Progenitor cell of endocrine pancreas (in vitro differentiated cells): ENCODE results near the gene KCNK7. TPM values are rescaled to one million over a fixed set of nuclear protein-coding genes. Genes with fewer than 3 reads are reported as not detected.

Experiments used
- DNase-seq: peaks from one replicate; pipeline ENCODE4 v3.0.0; 2021; ENCODE audit warnings: low spot score; ENCODE audit not compliant: unreplicated experiment
- H3K27ac Mint-ChIP-seq: 2 replicates; pipeline ENCODE4 v1.8.0; 2021; ENCODE audit warnings: mild to moderate bottlenecking, moderate library complexity, mixed read lengths
- H3K27me3 Mint-ChIP-seq: 2 replicates; pipeline ENCODE4 v1.8.0; 2021; ENCODE audit warnings: mixed read lengths
- H3K36me3 Mint-ChIP-seq: 2 replicates; pipeline ENCODE4 v1.8.0; 2022; ENCODE audit warnings: mixed read lengths; ENCODE audit not compliant: insufficient read depth
- H3K4me1 Mint-ChIP-seq: 2 replicates; pipeline ENCODE4 v1.8.0; 2021; ENCODE audit warnings: low read depth, mixed read lengths
- H3K4me3 Mint-ChIP-seq: 2 replicates; pipeline ENCODE4 v1.8.0; 2021; ENCODE audit warnings: low read depth, mild to moderate bottlenecking, moderate library complexity, mixed read lengths
- H3K9me3 Mint-ChIP-seq: 2 replicates; pipeline ENCODE4 v1.8.0; 2021; ENCODE audit warnings: low read depth, mixed read lengths
- total RNA-seq: library from RNA; stranded (reverse); gene quantifications from 2 replicates; pipeline ENCODE4 v1.2.1, GENCODE V29; 2021
- TF ChIP-seq, protein P1 (sequence below): fragments of 200-600 bp; sonication (generic); IDR thresholded peaks from one replicate; pipeline ENCODE4 v1.5.0; 2021; ENCODE audit warnings: antibody characterized with exemption, mild to moderate bottlenecking; ENCODE audit not compliant: unreplicated experiment

Gene KCNK7
- total RNA-seq, 1 donor from 2014 or later: 1.7 TPM

DNA sequence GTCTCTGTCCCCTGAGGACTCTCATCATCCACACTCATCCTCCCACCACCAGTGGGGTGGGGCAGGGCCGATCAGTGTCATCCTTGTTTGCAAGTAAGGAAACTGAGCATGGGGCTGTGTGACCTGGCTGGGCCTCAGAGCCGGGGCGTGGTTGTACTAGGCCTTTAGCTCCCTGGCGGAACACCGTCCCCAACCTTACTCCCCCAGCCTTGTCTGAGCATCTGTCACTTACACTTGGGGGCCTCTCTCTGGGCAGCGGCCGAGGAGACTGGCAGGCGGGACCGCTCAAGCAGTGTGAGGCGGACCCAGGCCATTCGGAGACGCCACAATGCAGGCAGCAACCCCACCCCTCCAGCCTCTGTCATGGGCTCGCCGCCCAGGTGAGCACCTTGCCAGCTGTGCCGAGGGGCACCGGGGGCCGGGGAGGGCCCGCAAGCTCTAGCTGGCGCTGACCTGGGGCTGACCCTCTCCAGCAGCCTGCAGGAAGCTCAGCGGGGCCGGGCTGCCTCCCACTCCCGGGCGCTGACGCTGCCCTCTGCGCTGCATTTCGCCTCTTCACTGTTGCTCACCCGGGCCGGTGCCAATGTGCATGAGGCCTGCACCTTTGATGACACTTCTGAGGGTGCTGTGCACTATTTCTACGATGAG is 23.8 kb upstream of the KCNK7 start:
- TF ChIP-seq, protein P1, sequence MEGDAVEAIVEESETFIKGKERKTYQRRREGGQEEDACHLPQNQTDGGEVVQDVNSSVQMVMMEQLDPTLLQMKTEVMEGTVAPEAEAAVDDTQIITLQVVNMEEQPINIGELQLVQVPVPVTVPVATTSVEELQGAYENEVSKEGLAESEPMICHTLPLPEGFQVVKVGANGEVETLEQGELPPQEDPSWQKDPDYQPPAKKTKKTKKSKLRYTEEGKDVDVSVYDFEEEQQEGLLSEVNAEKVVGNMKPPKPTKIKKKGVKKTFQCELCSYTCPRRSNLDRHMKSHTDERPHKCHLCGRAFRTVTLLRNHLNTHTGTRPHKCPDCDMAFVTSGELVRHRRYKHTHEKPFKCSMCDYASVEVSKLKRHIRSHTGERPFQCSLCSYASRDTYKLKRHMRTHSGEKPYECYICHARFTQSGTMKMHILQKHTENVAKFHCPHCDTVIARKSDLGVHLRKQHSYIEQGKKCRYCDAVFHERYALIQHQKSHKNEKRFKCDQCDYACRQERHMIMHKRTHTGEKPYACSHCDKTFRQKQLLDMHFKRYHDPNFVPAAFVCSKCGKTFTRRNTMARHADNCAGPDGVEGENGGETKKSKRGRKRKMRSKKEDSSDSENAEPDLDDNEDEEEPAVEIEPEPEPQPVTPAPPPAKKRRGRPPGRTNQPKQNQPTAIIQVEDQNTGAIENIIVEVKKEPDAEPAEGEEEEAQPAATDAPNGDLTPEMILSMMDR: no peak
- Mint-ChIP-seq H3K9me3 (no peaks in the 10 kb centered on the region), H3K36me3 (peaks cover 6% of the 10 kb centered on the region), H3K27ac (no peak overlapping the region), H3K27me3 (no peaks in the 10 kb centered on the region), H3K4me1 (peaks cover 8% of the 10 kb centered on the region), H3K4me3 (no peak overlapping the region)
- no peak for DNase-seq

DNA sequence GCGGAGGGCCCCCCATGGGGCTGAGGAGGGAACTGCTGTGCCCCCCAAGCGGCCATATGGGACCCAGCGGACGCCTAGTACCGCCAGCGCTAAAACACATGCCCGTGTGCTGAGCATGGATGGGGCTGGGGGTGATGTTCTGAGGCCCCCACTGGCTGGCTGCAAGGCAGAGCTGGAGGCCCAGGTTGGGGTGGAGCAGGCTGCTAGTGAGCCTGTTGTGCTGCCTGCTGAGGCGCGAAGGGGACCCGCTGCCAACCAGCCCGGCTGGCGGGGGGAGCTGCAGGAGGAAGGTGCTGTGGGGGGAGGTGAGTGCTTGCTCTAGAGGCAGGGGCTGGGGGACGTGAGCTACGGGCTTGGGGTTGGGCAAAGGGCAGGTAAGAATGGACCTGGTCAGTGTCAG is 23.2 kb upstream of the KCNK7 start:
- H3K27ac Mint-ChIP-seq: no peak overlapping the region
- H3K4me3 Mint-ChIP-seq: no peak overlapping the region
- no peak for DNase-seq
- TF ChIP-seq, protein P1: no peak
- H3K36me3 Mint-ChIP-seq: peaks cover 6% of the 10 kb centered on the region
- no peaks in the 10 kb centered on the region for H3K9me3 Mint-ChIP-seq
- H3K4me1 Mint-ChIP-seq: peaks cover 8% of the 10 kb centered on the region
- H3K27me3 Mint-ChIP-seq: no peaks in the 10 kb centered on the region

DNA sequence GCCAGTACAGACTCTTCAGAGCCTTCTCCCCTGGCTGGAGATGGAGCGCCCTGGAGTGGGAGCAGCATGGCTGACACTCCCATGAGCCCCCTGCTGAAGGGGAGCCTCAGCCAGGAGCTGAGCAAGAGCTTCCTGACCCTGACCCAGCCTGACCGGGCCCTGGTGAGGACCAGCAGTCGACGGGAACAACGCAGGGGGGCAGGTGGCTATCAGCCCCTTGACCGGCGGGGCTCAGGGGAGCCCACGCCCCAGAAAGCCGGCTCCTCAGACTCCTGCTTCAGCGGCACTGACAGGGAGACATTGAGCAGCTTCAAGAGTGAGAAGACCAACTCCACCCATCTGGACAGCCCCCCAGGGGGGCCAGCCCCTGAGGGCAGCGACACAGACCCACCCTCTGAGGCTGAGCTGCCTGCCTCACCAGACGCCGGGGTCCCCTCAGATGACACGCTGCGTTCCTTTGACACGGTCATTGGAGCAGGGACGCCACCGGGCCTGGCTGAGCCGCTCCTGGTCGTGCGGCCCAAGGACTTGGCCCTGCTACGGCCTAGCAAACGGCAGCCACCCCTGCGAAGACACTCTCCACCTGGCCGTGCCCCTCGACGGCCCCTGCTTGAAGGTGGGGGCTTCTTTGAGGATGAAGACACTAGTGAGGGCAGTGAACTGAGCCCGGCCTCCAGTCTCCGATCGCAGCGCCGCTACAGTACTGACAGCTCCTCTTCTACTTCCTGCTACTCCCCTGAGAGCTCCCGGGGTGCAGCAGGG is 22.6 kb upstream of the KCNK7 start:
- no peak for DNase-seq
- Mint-ChIP-seq H3K4me3 (no peak overlapping the region), H3K27ac (no peak overlapping the region), H3K36me3 (peaks cover 6% of the 10 kb centered on the region), H3K9me3 (no peaks in the 10 kb centered on the region), H3K4me1 (peaks cover 10% of the 10 kb centered on the region), H3K27me3 (no peaks in the 10 kb centered on the region)
- TF ChIP-seq, protein P1: no peak

DNA sequence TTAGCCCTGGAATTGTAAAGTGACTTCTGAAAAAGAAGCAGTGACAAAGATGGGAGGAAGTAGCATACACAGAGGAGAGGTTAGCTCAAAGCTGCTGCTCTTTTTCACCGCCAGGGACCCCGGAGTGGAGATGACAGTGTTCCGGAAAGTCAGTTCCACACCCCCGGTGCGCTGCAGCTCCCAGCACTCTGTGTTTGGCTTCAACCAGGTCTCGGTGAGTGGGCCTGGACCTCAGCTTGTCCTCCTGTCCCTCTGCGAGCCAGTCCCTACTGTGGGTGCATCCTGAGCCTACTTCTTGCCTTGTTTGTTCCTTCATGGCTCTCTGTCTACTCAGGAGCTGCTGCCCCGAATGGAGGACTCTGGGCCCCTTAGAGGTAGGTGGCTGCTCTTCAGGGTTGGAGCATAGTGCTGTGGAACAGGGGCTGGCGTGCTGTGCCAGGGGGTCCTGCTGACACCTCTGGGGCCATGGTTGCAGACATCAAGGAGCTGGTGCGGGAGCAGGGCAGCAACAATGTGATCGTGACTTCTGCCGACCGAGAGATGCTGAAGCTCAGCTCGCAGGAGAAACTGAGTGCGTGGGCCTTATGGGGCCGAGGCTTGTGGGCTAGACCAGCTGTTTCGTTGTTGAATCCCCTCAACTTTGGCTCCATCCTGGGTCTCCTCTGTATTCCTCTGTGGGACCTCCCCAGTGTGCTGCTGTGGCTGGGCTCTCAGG is 21.7 kb upstream of the KCNK7 start:
- Mint-ChIP-seq H3K4me3 (peak overlapping the region; percentile 96), H3K36me3 (peaks cover 5% of the 10 kb centered on the region), H3K27ac (peak overlapping the region; percentile 79), H3K9me3 (no peaks in the 10 kb centered on the region), H3K27me3 (no peaks in the 10 kb centered on the region), H3K4me1 (peaks cover 13% of the 10 kb centered on the region)
- no peak for DNase-seq
- TF ChIP-seq, protein P1: no peak

DNA sequence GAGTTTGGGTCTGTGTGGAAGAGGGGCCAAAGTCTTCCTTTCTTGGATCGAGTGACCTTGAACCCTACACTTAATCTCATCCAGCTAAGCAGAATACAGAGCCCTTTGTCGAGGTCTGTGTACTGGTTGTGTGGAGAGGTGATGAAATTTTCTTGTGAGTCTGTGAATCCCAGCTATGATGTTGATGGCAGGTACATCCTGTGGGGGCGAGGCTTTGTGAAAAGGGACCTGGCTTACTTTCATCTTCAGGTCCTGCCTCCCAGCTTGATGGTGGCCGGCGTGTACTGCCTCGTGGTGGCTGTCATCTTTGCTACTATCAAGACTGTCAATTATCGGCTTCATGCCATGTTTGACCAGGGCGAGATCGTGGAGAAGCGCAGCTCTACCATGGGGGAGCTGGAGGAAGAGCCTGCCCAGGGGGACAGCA is 21.0 kb upstream of the KCNK7 start:
- H3K9me3 Mint-ChIP-seq: no peaks in the 10 kb centered on the region
- peaks cover 6% of the 10 kb centered on the region for H3K36me3 Mint-ChIP-seq
- peaks cover 17% of the 10 kb centered on the region for H3K4me1 Mint-ChIP-seq
- H3K27ac Mint-ChIP-seq: peak overlapping the region; percentile 93
- peak overlapping the region; percentile 96 for H3K4me3 Mint-ChIP-seq
- no peaks in the 10 kb centered on the region for H3K27me3 Mint-ChIP-seq
- no peak for DNase-seq
- TF ChIP-seq, protein P1: no peak
